Trophoblast cell (in vitro differentiated cells and primary cell): ENCODE measurements around the gene CCDC40.

Experiments used
- DNase-seq, 2 donors: peaks; one replicate each; pipeline ENCODE4 v3.0.0-alpha.2; 2016
- H2AFZ ChIP-seq: 2 replicates; pipeline ENCODE4 v1.6.1; 2013; ENCODE audit warnings: low read length, moderate library complexity, mild to moderate bottlenecking; ENCODE audit not compliant: insufficient read depth, poor library complexity
- H2AK5ac ChIP-seq: 2 replicates; pipeline ENCODE4 v1.6.1; 2013; ENCODE audit warnings: mild to moderate bottlenecking, low read length
- H2BK120ac ChIP-seq: 2 replicates; pipeline ENCODE4 v1.6.1; 2013; ENCODE audit warnings: low read length, mild to moderate bottlenecking, moderate library complexity; ENCODE audit not compliant: insufficient read depth, poor library complexity
- H2BK12ac ChIP-seq: 2 replicates; pipeline ENCODE4 v1.6.1; 2013; ENCODE audit warnings: mild to moderate bottlenecking, low read length, moderate library complexity
- H2BK5ac ChIP-seq: 2 replicates; pipeline ENCODE4 v1.6.1; 2013; ENCODE audit warnings: low read length, low read depth, moderate library complexity, mild to moderate bottlenecking; ENCODE audit not compliant: poor library complexity
- H3K14ac ChIP-seq: 2 replicates; pipeline ENCODE4 v1.6.1; 2013; ENCODE audit warnings: mild to moderate bottlenecking, low read length
- H3K18ac ChIP-seq: 2 replicates; pipeline ENCODE4 v1.6.1; 2013; ENCODE audit warnings: mild to moderate bottlenecking, low read length
- H3K23ac ChIP-seq: 2 replicates; pipeline ENCODE4 v1.6.1; 2013; ENCODE audit warnings: low read length
- H3K27ac ChIP-seq: 2 replicates; pipeline ENCODE4 v1.5.1; 2013; ENCODE audit warnings: low read depth, mild to moderate bottlenecking, inconsistent platforms, low read length, moderate library complexity
- H3K27me3 ChIP-seq: 2 replicates; pipeline ENCODE4 v1.6.1; 2013; ENCODE audit warnings: inconsistent platforms, mild to moderate bottlenecking, low read length, moderate library complexity; ENCODE audit not compliant: insufficient read depth
- H3K36me3 ChIP-seq, 2 experiments: 1 replicate in 1 of 2; 2 replicates in 1 of 2; pipeline ENCODE4 v1.6.1; 2013; ENCODE audit warnings: low read length in 2 of 2, mild to moderate bottlenecking in 2 of 2, moderate library complexity in 1 of 2; ENCODE audit not compliant: insufficient read depth in 2 of 2, control insufficient read depth in 1 of 2
- H3K4ac ChIP-seq: 2 replicates; pipeline ENCODE4 v1.6.1; 2013; ENCODE audit warnings: low read depth, mild to moderate bottlenecking, low read length, moderate library complexity
- H3K4me1 ChIP-seq, 2 experiments: 1 replicate in 1 of 2; 2 replicates in 1 of 2; pipeline ENCODE4 v1.6.1; 2013; ENCODE audit warnings: low read length in 2 of 2, mild to moderate bottlenecking in 2 of 2, moderate library complexity in 1 of 2; ENCODE audit not compliant: insufficient read depth in 2 of 2, control insufficient read depth in 1 of 2
- H3K4me2 ChIP-seq: 2 replicates; pipeline ENCODE4 v1.6.1; 2013; ENCODE audit warnings: inconsistent platforms, mild to moderate bottlenecking, low read length, moderate library complexity
- H3K4me3 ChIP-seq: 2 replicates; pipeline ENCODE4 v1.5.1; 2013; ENCODE audit warnings: mild to moderate bottlenecking, low read depth, low read length, inconsistent platforms
- H3K79me1 ChIP-seq: one replicate; pipeline ENCODE4 v1.6.1; 2013; ENCODE audit warnings: low read length
- H3K79me2 ChIP-seq: 2 replicates; pipeline ENCODE4 v1.6.1; 2013; ENCODE audit warnings: low read length, mild to moderate bottlenecking; ENCODE audit not compliant: control insufficient read depth, insufficient read depth, poor library complexity
- H3K9ac ChIP-seq: 2 replicates; pipeline ENCODE4 v1.6.1; 2013; ENCODE audit warnings: mild to moderate bottlenecking, low read length
- H3K9me3 ChIP-seq: 2 replicates; pipeline ENCODE4 v1.6.1; 2013; ENCODE audit warnings: low read depth, mild to moderate bottlenecking, control low read depth, inconsistent platforms, low read length; ENCODE audit not compliant: insufficient read depth
- H4K12ac ChIP-seq: 2 replicates; pipeline ENCODE4 v1.6.1; 2013; ENCODE audit warnings: low read depth, mild to moderate bottlenecking, low read length, moderate library complexity
- H4K8ac ChIP-seq: 2 replicates; pipeline ENCODE4 v1.6.1; 2013; ENCODE audit warnings: low read depth, mild to moderate bottlenecking, low read length, moderate library complexity
- H4K91ac ChIP-seq: one replicate; pipeline ENCODE4 v1.6.1; 2013; ENCODE audit warnings: low read depth, mild to moderate bottlenecking, low read length, moderate library complexity
- WGBS: extraction: QIAGEN DNeasy Blood & Tissue Kit; methylation state at CpG from one replicate; pipeline ENCODE4 v1.1.7; 2013; ENCODE audit warnings: missing lambda C conversion rate; ENCODE audit not compliant: insufficient read length, insufficient coverage; ENCODE audit errors: extremely low coverage; 5-methylcytosine and 5-hydroxymethylcytosine counted together

CCDC40 gene

DNA sequence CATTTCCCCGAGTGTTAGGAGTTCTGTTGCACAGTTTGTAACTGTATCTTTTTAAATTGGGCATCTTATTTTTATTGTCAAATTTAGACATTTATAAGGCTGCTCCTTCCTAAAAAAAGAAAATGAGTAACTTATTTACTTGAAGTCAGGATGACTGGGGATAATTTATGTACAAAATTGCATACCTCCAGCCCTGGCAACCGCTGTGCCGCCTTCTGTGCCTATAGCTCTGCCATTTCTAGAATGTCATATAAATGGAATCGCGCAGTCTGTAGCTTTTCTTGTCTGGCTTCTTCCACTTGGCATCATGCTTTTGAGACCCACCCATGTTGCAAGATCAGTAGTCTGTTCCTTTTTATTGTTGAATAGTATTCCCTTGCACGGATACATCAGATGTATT, 36.0 kb downstream of the CCDC40 start:
- Histone ChIP-seq H3K27me3 (no peaks in the 10 kb centered on the region), H3K4me2 (no peak overlapping the region), H3K4ac (no peak overlapping the region), H3K79me2 (no peaks in the 10 kb centered on the region), H2AK5ac (no peak overlapping the region), H3K14ac (no peak overlapping the region), H2AFZ (no peak overlapping the region), H3K4me3 (no peak overlapping the region), H3K23ac (no peak overlapping the region), H3K27ac (no peak overlapping the region), H3K79me1 (no peaks in the 10 kb centered on the region), H3K36me3 (no peaks in the 10 kb centered on the region), H4K12ac (no peak overlapping the region), H3K9ac (no peak overlapping the region), H2BK120ac (no peak overlapping the region), H3K18ac (no peak overlapping the region), H4K8ac (no peak overlapping the region), H4K91ac (no peak overlapping the region), H3K9me3 (no peaks in the 10 kb centered on the region), H3K4me1 (peaks cover 3 to 4% of the 10 kb centered on the region in 2 experiments), H2BK5ac (no peak overlapping the region), H2BK12ac (no peak overlapping the region)
- DNase-seq: no peak
- no CpG with 5 or more reads among the region's 6 CpGs for WGBS

DNA sequence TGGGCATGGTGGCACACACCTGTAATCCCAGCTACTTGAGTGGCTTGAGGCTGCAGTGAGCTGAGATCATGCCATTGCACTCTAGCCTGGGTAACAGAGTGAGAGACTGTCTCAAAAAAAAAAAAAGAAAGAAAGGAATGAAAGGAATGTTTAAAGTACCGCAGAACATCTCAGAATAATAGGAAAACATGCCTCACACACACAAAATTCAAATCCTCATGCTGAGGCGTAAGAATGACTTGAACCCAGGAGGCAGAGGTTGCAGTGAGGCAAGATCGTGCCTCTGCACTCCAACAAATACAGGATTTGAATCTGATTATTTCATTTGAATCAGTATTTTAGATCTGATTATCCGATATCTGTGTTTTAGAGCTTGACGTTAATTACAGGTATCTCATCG, 43.6 kb downstream of the CCDC40 start:
- peak in 1 of 2 donors; percentile 13 for DNase-seq
- H3K14ac ChIP-seq: no peak overlapping the region
- no peak overlapping the region for H2BK120ac ChIP-seq
- H3K9me3 ChIP-seq: no peaks in the 10 kb centered on the region
- no peak overlapping the region for H2AFZ ChIP-seq
- H3K79me1 ChIP-seq: no peaks in the 10 kb centered on the region
- H4K12ac ChIP-seq: no peak overlapping the region
- no peak overlapping the region for H4K91ac ChIP-seq
- H3K23ac ChIP-seq: no peak overlapping the region
- H3K4ac ChIP-seq: no peak overlapping the region
- no peaks in the 10 kb centered on the region for H3K36me3 ChIP-seq
- H3K4me3 ChIP-seq: no peak overlapping the region
- H3K27ac ChIP-seq: no peak overlapping the region
- H3K18ac ChIP-seq: no peak overlapping the region
- no peak overlapping the region for H3K4me2 ChIP-seq
- no peaks in the 10 kb centered on the region for H3K4me1 ChIP-seq
- no peak overlapping the region for H4K8ac ChIP-seq
- H3K79me2 ChIP-seq: no peaks in the 10 kb centered on the region
- H3K9ac ChIP-seq: no peak overlapping the region
- H2AK5ac ChIP-seq: no peak overlapping the region
- no CpG with 5 or more reads among the region's 6 CpGs for WGBS
- H2BK12ac ChIP-seq: no peak overlapping the region
- no peak overlapping the region for H2BK5ac ChIP-seq
- H3K27me3 ChIP-seq: no peaks in the 10 kb centered on the region

DNA sequence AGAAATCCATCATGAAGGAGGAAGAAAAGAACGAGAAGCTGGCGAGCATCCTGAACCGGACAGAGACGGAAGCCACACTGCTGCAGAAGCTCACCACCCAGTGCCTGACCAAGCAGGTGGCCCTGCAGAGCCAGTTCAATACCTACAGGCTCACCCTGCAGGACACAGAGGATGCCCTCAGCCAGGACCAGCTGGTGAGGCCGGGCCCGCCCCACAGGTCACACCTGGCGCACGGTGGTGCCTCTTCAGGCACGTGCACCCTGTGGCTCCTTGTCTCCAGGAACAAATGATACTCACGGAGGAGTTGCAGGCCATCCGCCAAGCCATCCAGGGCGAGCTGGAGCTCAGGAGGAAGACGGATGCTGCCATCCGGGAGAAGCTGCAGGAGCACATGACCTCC, 45.2 kb downstream of the CCDC40 start:
- Histone ChIP-seq H4K91ac (no peak overlapping the region), H3K9me3 (no peaks in the 10 kb centered on the region), H2BK12ac (no peak overlapping the region), H4K8ac (no peak overlapping the region), H3K79me1 (no peaks in the 10 kb centered on the region), H3K79me2 (no peaks in the 10 kb centered on the region), H3K4me2 (no peak overlapping the region), H4K12ac (no peak overlapping the region), H3K14ac (no peak overlapping the region), H3K9ac (no peak overlapping the region), H2BK120ac (no peak overlapping the region), H2BK5ac (no peak overlapping the region), H3K27me3 (no peaks in the 10 kb centered on the region), H3K4ac (no peak overlapping the region), H3K4me3 (no peak overlapping the region), H3K23ac (no peak overlapping the region), H3K18ac (no peak overlapping the region), H3K27ac (no peak overlapping the region), H2AFZ (no peak overlapping the region), H2AK5ac (no peak overlapping the region), H3K4me1 (no peaks in the 10 kb centered on the region), H3K36me3 (no peaks in the 10 kb centered on the region)
- no CpG with 5 or more reads among the region's 14 CpGs for WGBS
- DNase-seq: no peak

GRCh38 chr17:80082403-80083135, 46.1 kb downstream of the CCDC40 start:
- Histone ChIP-seq H3K4me2 (no peak overlapping the region), H3K36me3 (no peaks in the 10 kb centered on the region), H2AK5ac (peak overlapping the region; percentile 14), H3K79me1 (no peaks in the 10 kb centered on the region), H4K12ac (no peak overlapping the region), H2BK5ac (no peak overlapping the region), H3K14ac (no peak overlapping the region), H3K9me3 (no peaks in the 10 kb centered on the region), H3K27ac (no peak overlapping the region), H3K4me3 (no peak overlapping the region), H3K9ac (no peak overlapping the region), H3K23ac (no peak overlapping the region), H2BK120ac (no peak overlapping the region), H3K79me2 (no peaks in the 10 kb centered on the region), H3K4ac (no peak overlapping the region), H4K91ac (no peak overlapping the region), H3K4me1 (no peaks in the 10 kb centered on the region), H2BK12ac (no peak overlapping the region), H2AFZ (no peak overlapping the region), H3K18ac (no peak overlapping the region), H3K27me3 (no peaks in the 10 kb centered on the region), H4K8ac (peak overlapping the region; percentile 15)
- no CpG with 5 or more reads among the region's 20 CpGs for WGBS
- DNase-seq: peak; percentile 64 to 87
